Naive B cell (primary cell): ENCODE data around the gene LHCGR. TPM values are rescaled to one million over a fixed set of nuclear protein-coding genes. Genes with fewer than 3 reads are reported as not detected.
"Not testable (repeated sequence)": the region's sequence is repeated elsewhere in the genome, so short reads cannot be mapped to it uniquely, and the experiment has no call there.

Source experiments
- ATAC-seq, 2 donors: fragments of 150-1000 bp; cut with Tn5 transposase; 2 replicates each; pipeline ENCODE4 v1.10.0; 2021; ENCODE audit warnings: low read depth in 2 of 2, mild to moderate bottlenecking in 2 of 2, moderate library complexity in 2 of 2
- DNase-seq: peaks from one replicate; pipeline ENCODE4 v3.0.0; 2022
- H3K27ac Mint-ChIP-seq, 6 donors: one replicate each; pipeline ENCODE4 v1.8.0; 2020 to 2022; ENCODE audit warnings: mild to moderate bottlenecking in 6 of 6, mixed read lengths in 6 of 6, moderate library complexity in 5 of 6, inconsistent platforms in 2 of 6
- H3K27me3 Mint-ChIP-seq, 3 donors: one replicate each; pipeline ENCODE4 v1.8.0; 2021 to 2022; ENCODE audit warnings: mixed read lengths in 3 of 3, mild to moderate bottlenecking in 1 of 3
- H3K36me3 Mint-ChIP-seq, 2 donors: one replicate each; pipeline ENCODE4 v1.8.0; 2020 to 2022; ENCODE audit warnings: mixed read lengths in 2 of 2, inconsistent platforms in 1 of 2, mild to moderate bottlenecking in 1 of 2
- H3K4me1 Mint-ChIP-seq, 3 donors: one replicate each; pipeline ENCODE4 v1.8.0; 2020 to 2022; ENCODE audit warnings: mixed read lengths in 3 of 3, inconsistent platforms in 1 of 3, mild to moderate bottlenecking in 1 of 3, moderate library complexity in 1 of 3
- H3K4me3 Mint-ChIP-seq, 8 donors: one replicate each; pipeline ENCODE4 v1.8.0; 2020 to 2022; ENCODE audit warnings: mild to moderate bottlenecking in 8 of 8, mixed read lengths in 8 of 8, moderate library complexity in 8 of 8, inconsistent platforms in 2 of 8
- H3K9me3 Mint-ChIP-seq, 7 donors: one replicate each; pipeline ENCODE4 v1.8.0; 2020 to 2022; ENCODE audit warnings: mixed read lengths in 7 of 7, mild to moderate bottlenecking in 5 of 7, inconsistent platforms in 2 of 7, moderate library complexity in 1 of 7
- polyA plus RNA-seq, 6 donors: library from polyadenylated mRNA; unstranded; fragments of 300-500 nt; fragmentation: Illumina TruSeq; gene quantifications; one replicate each; pipeline ENCODE4 v1.2.3, GENCODE V29; 2021; ENCODE audit warnings: low read depth in 6 of 6

The LHCGR gene
- polyA plus RNA-seq, 6 donors from 2014 or later: not detected

GRCh38 chr2:48767330-48767729 lies 11.8 kb upstream of the LHCGR start:
- no peak overlapping the region for H3K27ac Mint-ChIP-seq
- peaks cover 20 to 41% (median 36%) of the 10 kb centered on the region in 3 donors for H3K27me3 Mint-ChIP-seq
- no peak for ATAC-seq
- peaks cover 9 to 23% (median 14%) of the 10 kb centered on the region in 7 donors for H3K9me3 Mint-ChIP-seq
- no peak overlapping the region for H3K4me3 Mint-ChIP-seq
- H3K4me1 Mint-ChIP-seq: no peaks in the 10 kb centered on the region
- no peak for DNase-seq
- no peaks in the 10 kb centered on the region for H3K36me3 Mint-ChIP-seq

GRCh38 chr2:48760826-48761225 lies 5.3 kb upstream of the LHCGR start:
- no peak overlapping the region for H3K4me3 Mint-ChIP-seq
- DNase-seq (no peak), ATAC-seq (no peak)
- peaks cover 0 to 36% (median 23%) of the 10 kb centered on the region in 7 donors for H3K9me3 Mint-ChIP-seq
- H3K27me3 Mint-ChIP-seq: peaks cover 20 to 28% (median 20%) of the 10 kb centered on the region in 3 donors
- peaks cover 3 to 5% (median 3%) of the 10 kb centered on the region in 3 donors for H3K4me1 Mint-ChIP-seq
- H3K27ac Mint-ChIP-seq: no peak overlapping the region
- no peaks in the 10 kb centered on the region for H3K36me3 Mint-ChIP-seq

- H3K4me3 Mint-ChIP-seq: peak overlapping the region in 1 of 8 donors; percentile 10
- H3K27me3 Mint-ChIP-seq: peaks cover 26 to 39% (median 31%) of the 10 kb centered on the region in 3 donors
- no peak for DNase-seq
- H3K27ac Mint-ChIP-seq: no peak overlapping the region
- H3K4me1 Mint-ChIP-seq: peaks cover 5 to 6% (median 6%) of the 10 kb centered on the region in 3 donors
- no peaks in the 10 kb centered on the region for H3K36me3 Mint-ChIP-seq
- ATAC-seq: no peak
- H3K9me3 Mint-ChIP-seq: peaks cover 0 to 36% (median 22%) of the 10 kb centered on the region in 7 donors
Measured at GRCh38 chr2:48759682-48760081, 4.2 kb upstream of the LHCGR start.

- ATAC-seq (no peak), DNase-seq (no peak)
- Mint-ChIP-seq H3K4me1 (peaks cover 5 to 9% (median 6%) of the 10 kb centered on the region in 3 donors), H3K27me3 (peaks cover 33 to 45% (median 40%) of the 10 kb centered on the region in 3 donors), H3K4me3 (no peak overlapping the region), H3K27ac (no peak overlapping the region), H3K36me3 (no peaks in the 10 kb centered on the region), H3K9me3 (peaks cover 0 to 12% (median 2%) of the 10 kb centered on the region in 7 donors)
Measured at GRCh38 chr2:48756289-48756688, 765 bp upstream of the LHCGR start.

GRCh38 chr2:48754874-48755273 lies 650 bp downstream of the LHCGR start:
- no peak overlapping the region for H3K4me3 Mint-ChIP-seq
- H3K27me3 Mint-ChIP-seq: peaks cover 28 to 41% (median 40%) of the 10 kb centered on the region in 3 donors
- peaks cover 0 to 9% (median 0%) of the 10 kb centered on the region in 7 donors for H3K9me3 Mint-ChIP-seq
- DNase-seq: no peak
- peaks cover 6 to 23% (median 18%) of the 10 kb centered on the region in 3 donors for H3K4me1 Mint-ChIP-seq
- no peak for ATAC-seq
- H3K27ac Mint-ChIP-seq: peak overlapping the region in 1 of 6 donors; percentile 54
- no peaks in the 10 kb centered on the region for H3K36me3 Mint-ChIP-seq

- H3K27ac Mint-ChIP-seq: peak overlapping the region in 1 of 6 donors; percentile 34
Measured at GRCh38 chr2:48753228-48753627, 2.3 kb downstream of the LHCGR start.

GRCh38 chr2:48750128-48750739 lies 5.3 kb downstream of the LHCGR start:
- no peaks in the 10 kb centered on the region for H3K36me3 Mint-ChIP-seq
- H3K27ac Mint-ChIP-seq: peak overlapping the region in 4 of 6 donors; percentile 41 to 75 (median 58)
- H3K4me1 Mint-ChIP-seq: peaks cover 0 to 19% (median 15%) of the 10 kb centered on the region in 3 donors
- H3K9me3 Mint-ChIP-seq: peaks cover 0 to 2% (median 0%) of the 10 kb centered on the region in 7 donors
- H3K27me3 Mint-ChIP-seq: peaks cover 11 to 14% (median 12%) of the 10 kb centered on the region in 3 donors
- DNase-seq (no peak), ATAC-seq (no peak)
- no peak overlapping the region for H3K4me3 Mint-ChIP-seq

More at GRCh38 chr2:48753228-48753627, 2.3 kb downstream of the LHCGR start:
- DNase-seq: no peak
- H3K36me3 Mint-ChIP-seq: no peaks in the 10 kb centered on the region
- no peak overlapping the region for H3K4me3 Mint-ChIP-seq
- ATAC-seq: no peak
- H3K9me3 Mint-ChIP-seq: peaks cover 0 to 2% (median 0%) of the 10 kb centered on the region in 7 donors
- peaks cover 6 to 25% (median 20%) of the 10 kb centered on the region in 3 donors for H3K4me1 Mint-ChIP-seq
- H3K27me3 Mint-ChIP-seq: peaks cover 28 to 40% (median 33%) of the 10 kb centered on the region in 3 donors

- ATAC-seq: no peak
- H3K27me3 Mint-ChIP-seq: peaks cover 5 to 7% (median 6%) of the 10 kb centered on the region in 3 donors
- H3K4me3 Mint-ChIP-seq: no peak overlapping the region
- peaks cover 0 to 19% (median 15%) of the 10 kb centered on the region in 3 donors for H3K4me1 Mint-ChIP-seq
- peak overlapping the region in 5 of 6 donors; percentile 41 to 76 (median 58) for H3K27ac Mint-ChIP-seq
- H3K36me3 Mint-ChIP-seq: no peaks in the 10 kb centered on the region
- no peak for DNase-seq
- H3K9me3 Mint-ChIP-seq: peaks cover 0 to 2% (median 0%) of the 10 kb centered on the region in 7 donors
Measured at GRCh38 chr2:48749291-48750127, 6.0 kb downstream of the LHCGR start.

GRCh38 chr2:48747319-48747718 lies 8.2 kb downstream of the LHCGR start:
- no peak overlapping the region for H3K27ac Mint-ChIP-seq
- DNase-seq: no peak

GRCh38 chr2:48739236-48739635 lies 16.3 kb downstream of the LHCGR start:
- H3K9me3 Mint-ChIP-seq, ATAC-seq, H3K36me3 Mint-ChIP-seq, H3K4me1 Mint-ChIP-seq, H3K27ac Mint-ChIP-seq, DNase-seq, H3K4me3 Mint-ChIP-seq: not testable (repeated sequence)
- peaks cover 5 to 27% (median 9%) of the 10 kb centered on the region in 3 donors for H3K27me3 Mint-ChIP-seq

More at GRCh38 chr2:48747319-48747718, 8.2 kb downstream of the LHCGR start:
- Mint-ChIP-seq H3K36me3 (no peaks in the 10 kb centered on the region), H3K27me3 (no peaks in the 10 kb centered on the region), H3K4me3 (no peak overlapping the region), H3K9me3 (peaks cover 0 to 2% (median 0%) of the 10 kb centered on the region in 7 donors), H3K4me1 (peaks cover 0 to 19% (median 15%) of the 10 kb centered on the region in 3 donors)
- no peak for ATAC-seq

- peaks cover 1 to 8% (median 5%) of the 10 kb centered on the region in 7 donors for H3K9me3 Mint-ChIP-seq
- no peaks in the 10 kb centered on the region for H3K4me1 Mint-ChIP-seq
- DNase-seq: no peak
- no peaks in the 10 kb centered on the region for H3K36me3 Mint-ChIP-seq
- no peak overlapping the region for H3K27ac Mint-ChIP-seq
- no peak overlapping the region for H3K4me3 Mint-ChIP-seq
- no peak for ATAC-seq
- peaks cover 5 to 32% (median 14%) of the 10 kb centered on the region in 3 donors for H3K27me3 Mint-ChIP-seq
Measured at GRCh38 chr2:48738806-48739205, 16.7 kb downstream of the LHCGR start.

GRCh38 chr2:48736251-48736650 lies 19.3 kb downstream of the LHCGR start:
- Mint-ChIP-seq H3K36me3 (no peaks in the 10 kb centered on the region), H3K4me3 (no peak overlapping the region), H3K27ac (no peak overlapping the region), H3K27me3 (peaks cover 16 to 46% (median 22%) of the 10 kb centered on the region in 3 donors), H3K4me1 (no peaks in the 10 kb centered on the region), H3K9me3 (peaks cover 1 to 8% (median 5%) of the 10 kb centered on the region in 7 donors)
- DNase-seq (no peak), ATAC-seq (no peak)

- ATAC-seq (no peak), DNase-seq (no peak)
- H3K4me1 Mint-ChIP-seq: no peaks in the 10 kb centered on the region
- no peaks in the 10 kb centered on the region for H3K36me3 Mint-ChIP-seq
- H3K27me3 Mint-ChIP-seq: peaks cover 16 to 49% (median 25%) of the 10 kb centered on the region in 3 donors
- H3K4me3 Mint-ChIP-seq: no peak overlapping the region
- peaks cover 0 to 8% (median 4%) of the 10 kb centered on the region in 7 donors for H3K9me3 Mint-ChIP-seq
- no peak overlapping the region for H3K27ac Mint-ChIP-seq
Measured at GRCh38 chr2:48734576-48735303, 20.8 kb downstream of the LHCGR start.
